Thyroid gland (tissue), 4 donors: ENCODE data around the gene RPGR.

Experiments
- POLR2A ChIP-seq, 2 donors: fragments of 450-650 bp; IDR thresholded peaks; one replicate each; pipeline ENCODE4 v1.6.1; 2017; ENCODE audit warnings: antibody characterized with exemption in 2 of 2, mild to moderate bottlenecking in 2 of 2, moderate library complexity in 1 of 2
- TF ChIP-seq, protein P1 (sequence below), 6 experiments: fragments of 200-600 bp in 3 of 6; fragments of 450-650 bp in 3 of 6; sonication (generic) in 3 of 6; IDR thresholded peaks; one replicate each; pipeline ENCODE4 v1.5.1; 2016 to 2019; ENCODE audit warnings: antibody characterized with exemption in 6 of 6, mild to moderate bottlenecking in 2 of 6, inconsistent platforms in 1 of 6, moderate library complexity in 1 of 6

DNA sequence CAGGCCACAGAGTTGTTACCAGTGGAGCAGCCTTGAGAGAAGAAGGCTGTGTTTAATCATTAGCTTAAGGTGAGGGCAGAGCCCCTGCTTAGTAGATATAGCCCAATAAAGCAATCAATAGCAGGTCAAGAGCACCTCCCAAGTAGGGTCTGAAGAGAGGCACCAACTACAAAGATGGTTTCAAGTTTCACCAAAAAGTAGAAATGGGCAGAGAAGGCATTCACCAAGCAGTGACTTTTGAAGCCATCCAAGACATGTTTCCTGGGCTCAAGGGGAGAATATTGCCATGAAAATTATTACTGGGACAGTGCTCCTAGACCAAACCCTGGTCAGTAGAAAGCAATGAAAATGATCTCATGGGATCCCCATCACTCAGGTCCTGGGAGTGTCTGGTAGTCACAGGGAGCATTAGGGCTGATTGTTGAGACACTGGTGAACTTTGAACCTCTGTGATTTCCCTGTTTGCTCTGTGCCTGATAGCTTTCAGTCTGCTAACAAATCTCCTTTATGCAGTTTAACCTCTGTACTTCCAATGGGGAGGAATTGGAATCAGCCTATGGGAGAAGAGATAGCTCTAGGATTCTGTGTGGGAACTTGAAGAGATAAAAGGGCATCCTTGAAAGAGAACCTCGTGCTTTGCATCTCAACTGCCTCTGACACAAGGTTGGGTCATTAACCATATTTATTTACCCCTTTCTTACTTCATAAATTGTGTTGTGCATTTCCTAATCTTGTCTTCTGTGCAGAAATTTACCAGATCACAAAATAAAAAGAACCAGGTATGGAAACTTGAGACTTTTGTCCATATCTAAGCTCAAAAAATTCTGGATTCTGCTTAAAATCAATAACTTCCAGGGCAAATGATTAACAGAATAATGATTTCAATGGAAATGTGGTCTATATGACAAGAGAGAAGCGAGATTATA lies 15.8 kb upstream of the RPGR start:
- TF ChIP-seq, protein P1, sequence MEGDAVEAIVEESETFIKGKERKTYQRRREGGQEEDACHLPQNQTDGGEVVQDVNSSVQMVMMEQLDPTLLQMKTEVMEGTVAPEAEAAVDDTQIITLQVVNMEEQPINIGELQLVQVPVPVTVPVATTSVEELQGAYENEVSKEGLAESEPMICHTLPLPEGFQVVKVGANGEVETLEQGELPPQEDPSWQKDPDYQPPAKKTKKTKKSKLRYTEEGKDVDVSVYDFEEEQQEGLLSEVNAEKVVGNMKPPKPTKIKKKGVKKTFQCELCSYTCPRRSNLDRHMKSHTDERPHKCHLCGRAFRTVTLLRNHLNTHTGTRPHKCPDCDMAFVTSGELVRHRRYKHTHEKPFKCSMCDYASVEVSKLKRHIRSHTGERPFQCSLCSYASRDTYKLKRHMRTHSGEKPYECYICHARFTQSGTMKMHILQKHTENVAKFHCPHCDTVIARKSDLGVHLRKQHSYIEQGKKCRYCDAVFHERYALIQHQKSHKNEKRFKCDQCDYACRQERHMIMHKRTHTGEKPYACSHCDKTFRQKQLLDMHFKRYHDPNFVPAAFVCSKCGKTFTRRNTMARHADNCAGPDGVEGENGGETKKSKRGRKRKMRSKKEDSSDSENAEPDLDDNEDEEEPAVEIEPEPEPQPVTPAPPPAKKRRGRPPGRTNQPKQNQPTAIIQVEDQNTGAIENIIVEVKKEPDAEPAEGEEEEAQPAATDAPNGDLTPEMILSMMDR (IDR thresholded peaks at IDR 0.05), result no peak
- TF ChIP-seq POLR2A (IDR thresholded peaks at IDR 0.05), result no peak
